HuH-7 (cell line): ENCODE results near the gene DNAJC1.
"Not testable (repeated sequence)": the region's sequence is repeated elsewhere in the genome, so short reads cannot be mapped to it uniquely, and the experiment has no call there.

Experiments
- DNase-seq: peaks from one replicate; pipeline ENCODE4 v3.0.0; 2011; ENCODE audit warnings: low spot score

The DNAJC1 gene

GRCh38 chr10:21826725-21827124, 176.8 kb downstream of the DNAJC1 start:
- DNase-seq, result no peak

- no peak for DNase-seq
These were observed 178.2 kb downstream of the DNAJC1 start for GRCh38 chr10:21825345-21825744.

DNA sequence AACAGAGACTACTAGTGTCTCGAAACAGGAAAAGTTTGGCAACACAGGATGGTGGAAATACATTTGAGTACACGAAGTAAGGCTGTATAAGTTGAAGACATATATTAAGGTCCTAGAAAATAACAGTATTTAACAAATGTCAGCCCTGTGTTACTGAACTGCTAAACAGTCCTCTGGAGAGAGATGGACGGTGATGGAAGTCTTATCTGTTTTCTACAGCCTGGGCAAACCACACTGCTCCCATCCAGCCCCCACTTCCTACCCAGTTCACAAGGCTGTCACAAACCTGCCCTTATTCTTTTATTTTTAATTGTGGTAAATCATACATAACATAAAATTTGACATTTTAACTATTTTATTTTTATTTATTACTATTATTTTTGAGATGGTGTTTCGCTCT, 179.1 kb downstream of the DNAJC1 start:
- DNase-seq, result no peak

GRCh38 chr10:21823617-21824016, 179.9 kb downstream of the DNAJC1 start:
- no peak for DNase-seq

DNA sequence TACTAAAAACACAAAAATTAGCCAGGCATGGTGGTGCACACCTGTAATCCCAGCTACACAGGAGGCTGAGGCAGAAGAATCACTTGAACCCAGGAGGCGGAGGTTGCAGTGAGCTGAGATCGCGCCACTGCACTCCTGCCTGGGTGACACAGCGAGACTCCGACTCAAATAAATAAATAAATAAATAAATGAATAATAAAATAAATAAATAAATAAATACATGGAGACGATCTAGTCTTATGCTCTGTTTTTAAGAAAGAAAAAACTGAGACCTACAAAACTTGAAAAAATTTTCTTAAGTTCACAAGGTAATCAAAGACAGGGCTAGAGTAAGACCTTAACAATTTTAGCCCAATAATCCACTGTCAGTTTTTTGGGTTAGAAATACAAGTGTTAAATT, 181.3 kb downstream of the DNAJC1 start:
- not testable (repeated sequence) for DNase-seq

- DNase-seq, result no peak
These were observed 182.6 kb downstream of the DNAJC1 start for GRCh38 chr10:21820952-21821351.

DNA sequence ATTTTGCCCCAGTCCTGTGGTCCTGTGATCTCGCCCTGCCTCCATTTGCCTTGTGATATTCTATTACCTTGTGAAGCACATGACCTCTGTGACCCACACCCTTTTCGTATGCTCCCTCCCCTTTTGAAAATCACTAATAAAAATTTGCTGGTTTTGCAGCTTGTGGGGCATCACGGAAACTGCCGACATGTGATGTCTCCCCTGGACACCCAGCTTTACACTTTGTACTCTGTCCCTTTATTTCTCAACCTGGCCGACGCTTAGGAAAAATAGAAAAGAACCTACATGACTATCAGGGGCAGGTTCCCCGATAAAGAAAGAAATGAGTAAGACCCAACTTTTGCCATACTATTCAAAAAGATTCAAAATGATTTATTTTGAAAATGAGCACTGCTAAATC, 185.1 kb downstream of the DNAJC1 start:
- not testable (repeated sequence) for DNase-seq

DNA sequence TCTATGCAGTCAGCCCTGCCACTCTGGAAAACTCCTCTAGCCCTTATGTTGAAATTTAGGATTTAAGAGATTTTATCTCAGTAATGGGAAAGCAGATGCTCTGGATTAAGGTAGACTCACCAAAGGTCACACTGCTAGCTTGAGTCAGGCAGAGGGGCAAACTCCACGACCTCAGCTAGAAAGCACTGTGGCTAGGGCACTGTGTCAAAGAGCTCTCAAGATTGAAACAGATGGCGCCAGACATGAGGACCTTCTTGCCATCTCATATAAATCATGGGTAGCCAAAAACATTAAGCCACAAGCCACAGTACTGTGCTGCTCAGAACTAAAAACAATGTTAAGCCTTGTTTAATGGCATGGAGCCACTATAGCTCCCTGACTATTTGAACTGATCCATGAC, 188.7 kb downstream of the DNAJC1 start:
- no peak for DNase-seq

DNA sequence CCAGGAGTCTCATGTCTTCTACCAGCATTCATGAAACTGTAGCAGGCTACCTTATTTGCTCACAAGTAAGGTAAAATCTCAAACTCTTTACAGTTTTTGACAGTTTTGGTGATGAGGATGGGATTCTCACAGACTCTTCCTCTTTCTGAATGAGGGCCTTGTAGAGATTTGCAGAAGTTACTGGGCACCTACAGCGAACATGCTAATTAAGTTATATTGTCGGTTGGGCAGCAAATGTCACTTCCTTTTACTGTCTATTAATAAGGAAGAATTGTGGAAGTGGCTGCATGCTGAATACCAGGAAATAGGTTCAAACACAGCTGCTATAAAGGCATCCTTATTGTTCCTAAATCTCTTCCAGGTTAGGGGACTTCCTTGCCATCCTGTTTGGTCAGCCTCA, 189.6 kb downstream of the DNAJC1 start:
- DNase-seq, result no peak

GRCh38 chr10:21811245-21811585, 192.3 kb downstream of the DNAJC1 start:
- no peak for DNase-seq

GRCh38 chr10:21810582-21811244, 192.8 kb downstream of the DNAJC1 start:
- DNase-seq, result no peak

DNA sequence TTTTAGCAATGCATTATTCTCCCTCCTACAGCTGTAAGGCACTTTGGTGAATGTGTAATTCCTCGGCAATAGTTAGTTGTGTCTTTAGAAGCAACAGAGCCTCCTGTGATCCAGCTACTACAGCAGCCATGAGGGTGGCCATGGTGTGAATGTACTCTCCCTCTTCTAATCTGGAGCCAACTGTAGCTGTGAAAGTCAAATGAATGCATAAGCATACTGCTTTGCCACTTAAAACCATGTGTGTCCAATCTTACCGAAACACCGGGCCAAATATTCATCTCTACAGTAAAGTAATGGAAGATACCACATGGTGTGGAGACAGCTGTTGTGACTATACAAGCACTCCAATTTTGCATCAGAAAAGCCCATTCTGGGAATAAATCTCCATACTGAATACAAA, 195.0 kb downstream of the DNAJC1 start:
- DNase-seq, result no peak

DNA sequence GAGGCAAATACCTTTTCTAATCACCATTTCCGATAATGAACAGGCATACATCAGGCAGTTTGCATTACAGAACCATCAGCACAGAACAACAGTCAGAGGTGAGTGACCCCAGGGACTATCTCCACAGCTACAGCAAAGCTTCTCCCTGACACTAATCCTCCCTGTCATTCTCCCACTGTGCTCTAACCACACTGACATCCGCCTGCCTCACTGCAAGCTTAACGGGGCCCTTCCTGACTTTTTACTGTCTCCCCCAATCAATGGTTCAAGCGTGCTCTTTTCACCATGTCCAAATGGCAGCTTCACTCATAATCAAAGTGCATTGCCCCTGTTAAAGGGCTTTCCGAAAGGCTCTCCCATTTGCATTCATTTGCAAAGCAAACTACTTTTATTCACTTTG, 196.3 kb downstream of the DNAJC1 start:
- DNase-seq, result no peak

- no peak for DNase-seq
These were observed 200.2 kb downstream of the DNAJC1 start for GRCh38 chr10:21803374-21803773.

- no peak for DNase-seq
These were observed 201.9 kb downstream of the DNAJC1 start for GRCh38 chr10:21801609-21802008.

GRCh38 chr10:21797984-21798765, 205.4 kb downstream of the DNAJC1 start:
- DNase-seq, result no peak

- DNase-seq, result no peak
These were observed 206.0 kb downstream of the DNAJC1 start for GRCh38 chr10:21797533-21797932.

GRCh38 chr10:21791276-21791675, 212.3 kb downstream of the DNAJC1 start:
- DNase-seq, result no peak

GRCh38 chr10:21776883-21777282, 226.6 kb downstream of the DNAJC1 start:
- DNase-seq, result no peak

DNA sequence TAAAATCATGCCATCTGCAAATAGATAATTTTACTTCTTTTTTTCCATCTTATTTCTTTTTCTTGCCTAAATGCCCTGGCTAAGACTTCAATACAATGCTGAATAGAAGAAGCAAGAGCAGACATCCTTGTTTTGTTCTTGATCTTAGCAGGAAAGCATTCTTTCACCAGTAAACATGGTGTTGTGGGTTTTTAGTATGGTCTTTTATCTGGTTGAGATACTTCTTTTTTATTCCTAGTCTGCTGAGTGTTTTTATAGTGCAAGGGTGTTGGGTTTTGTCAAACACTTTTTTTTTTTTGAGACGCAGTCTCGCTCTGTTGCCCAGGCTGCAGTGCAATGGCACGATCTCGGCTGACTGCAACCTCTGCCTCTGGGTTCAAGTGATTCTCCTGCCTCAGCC, 232.3 kb downstream of the DNAJC1 start:
- no peak for DNase-seq

DNA sequence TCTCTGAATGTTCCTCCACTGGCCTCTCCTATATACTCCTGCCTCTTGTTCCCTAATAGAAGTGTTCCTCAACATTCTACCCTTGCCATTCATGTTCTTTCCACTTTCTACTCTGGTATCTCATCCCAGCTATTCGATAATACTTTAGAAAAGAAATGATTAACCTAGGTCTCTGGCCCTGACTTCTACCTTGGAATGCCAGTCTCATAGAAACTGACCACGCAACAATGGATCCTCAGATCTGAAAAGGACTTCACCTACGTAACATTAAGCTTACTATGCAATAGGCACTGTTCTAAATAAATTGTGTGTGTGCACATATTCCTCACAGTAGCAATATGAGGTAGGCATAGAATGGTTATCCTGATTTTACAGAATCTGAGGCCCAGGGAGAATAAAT, 234.5 kb downstream of the DNAJC1 start:
- DNase-seq, result no peak

DNA sequence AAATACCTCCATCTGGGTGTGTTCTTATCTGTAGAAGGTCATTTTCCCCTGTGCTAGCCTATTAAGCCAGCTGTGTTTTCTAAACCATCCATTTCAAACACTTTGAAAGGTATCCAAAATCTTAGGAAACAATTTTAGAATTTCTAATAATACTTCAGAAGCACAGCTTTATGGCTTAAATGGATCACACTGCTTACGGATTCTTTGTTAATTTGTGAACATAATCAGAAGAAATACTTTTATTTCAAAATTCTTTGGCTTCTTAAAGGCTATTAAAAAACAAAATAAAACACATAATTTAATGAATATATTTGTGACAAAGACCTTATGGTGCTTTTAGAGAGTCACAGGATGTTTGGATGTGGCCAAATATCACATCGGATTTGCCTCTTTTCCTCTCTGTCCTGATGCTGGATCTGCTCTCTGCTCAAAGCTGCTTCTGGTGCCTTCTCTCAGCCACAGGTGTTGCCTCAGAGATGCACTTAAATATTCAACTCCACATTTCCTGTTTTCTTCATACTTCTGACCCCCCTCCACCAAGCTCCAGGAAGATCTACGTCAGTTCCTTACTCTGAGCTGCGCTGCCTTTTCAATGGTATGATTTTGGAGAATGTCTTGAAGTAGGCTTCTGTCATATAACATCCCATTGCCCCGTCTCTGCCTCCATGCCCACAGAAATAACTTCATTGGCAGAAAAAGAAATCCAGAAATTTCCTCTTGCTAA, 238.9 kb downstream of the DNAJC1 start:
- no peak for DNase-seq

DNA sequence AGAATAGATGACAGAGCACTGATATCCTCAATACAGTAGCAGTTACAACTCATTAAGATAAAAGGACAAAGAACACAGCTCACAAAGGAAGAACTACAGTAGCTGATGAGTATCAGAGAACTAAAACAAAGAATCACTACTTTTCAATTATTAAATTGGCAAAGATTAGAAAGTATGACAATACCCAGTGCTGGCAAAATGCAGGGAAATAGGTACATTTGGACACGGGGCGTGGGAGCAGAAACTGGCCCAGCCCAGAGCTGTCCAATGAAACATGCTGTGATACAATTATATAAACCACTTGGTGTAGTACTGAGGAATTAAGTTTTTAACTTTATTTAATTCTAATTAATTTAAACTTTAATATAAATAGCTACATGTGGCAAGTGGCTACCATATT, 243.2 kb downstream of the DNAJC1 start:
- no peak for DNase-seq
